ENCODE results near the gene CLCN3.

The CLCN3 gene

DNA sequence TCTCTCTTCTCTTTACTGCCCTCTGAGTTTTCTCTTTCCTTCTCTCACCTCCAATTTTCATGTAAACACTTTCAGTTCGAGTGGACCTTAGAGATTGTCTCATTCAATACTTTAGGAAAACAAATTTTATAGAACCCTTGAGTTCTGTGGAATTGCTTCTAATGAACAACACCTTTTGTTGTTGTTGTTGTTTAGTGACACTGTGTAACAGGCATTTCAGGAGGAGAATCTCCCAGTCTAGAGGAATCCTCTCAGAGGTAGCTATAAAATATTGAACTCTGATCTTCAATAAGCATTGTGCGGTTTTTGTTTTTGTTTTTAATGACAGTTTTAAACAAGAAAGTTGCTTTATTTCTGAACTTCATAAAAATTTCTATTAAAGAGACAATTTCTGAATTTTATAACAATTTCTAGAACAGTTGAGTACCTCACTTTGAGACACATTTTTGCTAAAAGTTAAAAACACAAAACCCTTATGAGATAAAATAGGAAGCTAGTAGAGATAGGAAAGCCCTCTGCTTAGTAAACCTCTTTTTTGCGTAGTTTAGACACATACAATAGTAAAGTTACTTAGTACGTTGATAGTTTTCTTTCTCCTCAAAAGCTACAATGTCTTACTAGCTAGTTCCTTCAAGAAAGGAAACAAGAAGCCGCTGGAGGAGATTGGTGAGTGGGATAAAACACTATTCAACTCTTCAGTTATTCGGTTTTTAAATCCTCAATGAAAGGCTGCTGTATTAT is 38.8 kb downstream of the CLCN3 start:
- Histone ChIP-seq H3K36me3 (ENCODE audit: insufficient read depth, low read length) (no peaks in the 10 kb centered on the region), H3K9me2 (replicated peaks; ENCODE audit: low read depth, low read length) (no peaks in the 10 kb centered on the region), H3K9ac (ENCODE audit: low read depth, low read length, poor library complexity, severe bottlenecking) (peak overlapping the region; percentile 10), H4K20me1 (ENCODE audit: insufficient read depth, low read length, poor library complexity, severe bottlenecking) (no peaks in the 10 kb centered on the region), H3K4me1 (ENCODE audit: insufficient read depth, low read length, poor library complexity, severe bottlenecking) (peaks cover 26% of the 10 kb centered on the region), H3K27me3 (ENCODE audit: insufficient read depth, low read length, poor library complexity, severe bottlenecking) (no peaks in the 10 kb centered on the region), H2AFZ (ENCODE audit: low read length) (no peak overlapping the region), H3K9me3 (ENCODE audit: insufficient read depth, low read depth, low read length) (no peaks in the 10 kb centered on the region), H3K4me2 (ENCODE audit: low read depth, low read length, poor library complexity, severe bottlenecking) (peak overlapping the region; percentile 62), H3K4me3 (ENCODE audit: low read length, poor library complexity, severe bottlenecking) (peak overlapping the region; percentile 51), H3F3A (ENCODE audit: low read depth) (no peaks in the 10 kb centered on the region), H3K79me2 (ENCODE audit: insufficient read depth, low read length) (no peaks in the 10 kb centered on the region)
- TF ChIP-seq, protein P1, sequence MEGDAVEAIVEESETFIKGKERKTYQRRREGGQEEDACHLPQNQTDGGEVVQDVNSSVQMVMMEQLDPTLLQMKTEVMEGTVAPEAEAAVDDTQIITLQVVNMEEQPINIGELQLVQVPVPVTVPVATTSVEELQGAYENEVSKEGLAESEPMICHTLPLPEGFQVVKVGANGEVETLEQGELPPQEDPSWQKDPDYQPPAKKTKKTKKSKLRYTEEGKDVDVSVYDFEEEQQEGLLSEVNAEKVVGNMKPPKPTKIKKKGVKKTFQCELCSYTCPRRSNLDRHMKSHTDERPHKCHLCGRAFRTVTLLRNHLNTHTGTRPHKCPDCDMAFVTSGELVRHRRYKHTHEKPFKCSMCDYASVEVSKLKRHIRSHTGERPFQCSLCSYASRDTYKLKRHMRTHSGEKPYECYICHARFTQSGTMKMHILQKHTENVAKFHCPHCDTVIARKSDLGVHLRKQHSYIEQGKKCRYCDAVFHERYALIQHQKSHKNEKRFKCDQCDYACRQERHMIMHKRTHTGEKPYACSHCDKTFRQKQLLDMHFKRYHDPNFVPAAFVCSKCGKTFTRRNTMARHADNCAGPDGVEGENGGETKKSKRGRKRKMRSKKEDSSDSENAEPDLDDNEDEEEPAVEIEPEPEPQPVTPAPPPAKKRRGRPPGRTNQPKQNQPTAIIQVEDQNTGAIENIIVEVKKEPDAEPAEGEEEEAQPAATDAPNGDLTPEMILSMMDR (conservative IDR thresholded peaks at IDR 0.05; ENCODE audit: low read length), result no peak
- TF ChIP-seq EZH2phosphoT487 (IDR thresholded peaks at IDR 0.05; ENCODE audit: borderline replicate concordance), result no peak

DNA sequence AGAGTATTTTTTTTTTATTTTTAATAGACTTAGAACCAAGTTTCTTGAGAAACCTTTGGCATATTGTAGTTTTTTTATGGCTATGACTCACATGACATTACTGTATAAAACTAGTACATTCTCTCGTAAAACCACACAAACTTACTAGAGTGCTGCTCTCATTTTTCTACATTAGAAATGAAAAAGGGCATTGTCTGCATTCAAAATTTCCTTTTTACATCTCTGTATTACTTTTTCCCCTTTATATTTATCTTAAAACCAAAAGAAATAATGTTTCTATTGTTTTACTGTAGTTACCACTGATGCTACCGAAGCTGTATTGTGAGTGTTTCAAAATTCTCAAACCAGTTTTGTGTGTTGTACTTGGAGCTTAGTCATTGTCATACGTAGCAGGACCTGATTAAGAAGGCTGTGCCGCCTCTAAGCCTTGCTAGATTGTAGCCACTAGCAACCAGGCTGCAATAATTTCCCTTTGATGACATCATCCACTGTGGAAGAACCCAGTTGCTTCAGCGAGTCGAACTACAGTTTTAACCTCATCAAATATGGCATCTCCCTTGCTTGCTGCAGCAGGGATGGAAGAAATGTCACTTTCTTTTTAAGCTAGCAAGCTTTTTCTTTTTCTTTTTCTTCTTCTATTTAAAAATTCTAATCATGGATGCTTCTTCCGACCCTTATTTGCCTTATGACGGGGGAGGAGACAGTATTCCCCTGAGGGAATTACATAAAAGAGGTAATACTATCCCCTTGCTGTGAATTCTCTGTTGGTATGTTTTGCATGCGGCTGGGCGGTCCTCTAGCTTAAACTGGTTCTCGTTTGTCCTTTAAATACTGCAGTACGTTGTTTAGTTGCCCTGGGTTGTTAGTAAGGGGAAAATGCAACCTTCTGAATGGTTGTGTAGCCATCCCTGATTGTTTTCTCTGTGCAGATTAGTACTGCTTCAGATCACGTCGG is 39.6 kb downstream of the CLCN3 start:
- no peaks in the 10 kb centered on the region for H3K9me3 ChIP-seq (ENCODE audit: insufficient read depth, low read depth, low read length)
- H3K4me2 ChIP-seq (ENCODE audit: low read depth, low read length, poor library complexity, severe bottlenecking), result peak overlapping the region; percentile 62
- no peak overlapping the region for H2AFZ ChIP-seq (ENCODE audit: low read length)
- H4K20me1 ChIP-seq (ENCODE audit: insufficient read depth, low read length, poor library complexity, severe bottlenecking), result no peaks in the 10 kb centered on the region
- H3K9ac ChIP-seq (ENCODE audit: low read depth, low read length, poor library complexity, severe bottlenecking), result peak overlapping the region; percentile 18
- TF ChIP-seq EZH2phosphoT487 (IDR thresholded peaks at IDR 0.05; ENCODE audit: borderline replicate concordance), result no peak
- TF ChIP-seq, protein P1 (conservative IDR thresholded peaks at IDR 0.05; ENCODE audit: low read length), result no peak
- no peaks in the 10 kb centered on the region for H3K79me2 ChIP-seq (ENCODE audit: insufficient read depth, low read length)
- no peaks in the 10 kb centered on the region for H3K36me3 ChIP-seq (ENCODE audit: insufficient read depth, low read length)
- H3K4me3 ChIP-seq (ENCODE audit: low read length, poor library complexity, severe bottlenecking), result peak overlapping the region; percentile 51
- no peaks in the 10 kb centered on the region for H3F3A ChIP-seq (ENCODE audit: low read depth)
- no peaks in the 10 kb centered on the region for H3K9me2 ChIP-seq (replicated peaks; ENCODE audit: low read depth, low read length)
- H3K27me3 ChIP-seq (ENCODE audit: insufficient read depth, low read length, poor library complexity, severe bottlenecking), result no peaks in the 10 kb centered on the region
- peaks cover 34% of the 10 kb centered on the region for H3K4me1 ChIP-seq (ENCODE audit: insufficient read depth, low read length, poor library complexity, severe bottlenecking)

DNA sequence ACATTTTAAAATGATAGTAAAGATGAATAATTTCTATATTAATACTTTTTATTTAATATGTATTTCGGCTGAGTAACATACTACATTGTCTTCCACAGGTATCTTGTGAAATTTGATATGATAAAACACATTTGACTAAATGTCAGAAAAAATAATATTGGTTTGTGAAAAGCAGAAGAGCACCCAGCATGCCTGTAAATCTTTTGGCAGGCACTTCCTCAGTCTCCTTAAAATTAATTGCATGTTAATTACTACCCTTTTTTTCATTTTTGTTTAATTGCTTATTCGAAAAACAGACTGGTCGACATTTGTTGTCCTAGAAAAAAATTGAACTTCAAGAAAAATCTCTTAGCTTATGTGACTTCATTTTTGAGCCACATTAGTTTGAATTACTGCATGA is 40.6 kb downstream of the CLCN3 start:
- H3K4me1 ChIP-seq (ENCODE audit: insufficient read depth, low read length, poor library complexity, severe bottlenecking), result peaks cover 42% of the 10 kb centered on the region
- TF ChIP-seq, protein P1 (conservative IDR thresholded peaks at IDR 0.05; ENCODE audit: low read length), result no peak
- TF ChIP-seq EZH2phosphoT487 (IDR thresholded peaks at IDR 0.05; ENCODE audit: borderline replicate concordance), result no peak
- peaks cover 4% of the 10 kb centered on the region; the same call in 1 of the 2 replicates for H3F3A ChIP-seq (ENCODE audit: low read depth)
- no peak overlapping the region for H3K9ac ChIP-seq (ENCODE audit: low read depth, low read length, poor library complexity, severe bottlenecking)
- H3K4me3 ChIP-seq (ENCODE audit: low read length, poor library complexity, severe bottlenecking), result no peak overlapping the region
- H4K20me1 ChIP-seq (ENCODE audit: insufficient read depth, low read length, poor library complexity, severe bottlenecking), result no peaks in the 10 kb centered on the region
- H3K36me3 ChIP-seq (ENCODE audit: insufficient read depth, low read length), result no peaks in the 10 kb centered on the region
- H3K79me2 ChIP-seq (ENCODE audit: insufficient read depth, low read length), result no peaks in the 10 kb centered on the region
- H3K4me2 ChIP-seq (ENCODE audit: low read depth, low read length, poor library complexity, severe bottlenecking), result no peak overlapping the region
- H3K9me2 ChIP-seq (replicated peaks; ENCODE audit: low read depth, low read length), result no peaks in the 10 kb centered on the region
- H3K27me3 ChIP-seq (ENCODE audit: insufficient read depth, low read length, poor library complexity, severe bottlenecking), result no peaks in the 10 kb centered on the region
- H2AFZ ChIP-seq (ENCODE audit: low read length), result no peak overlapping the region
- H3K9me3 ChIP-seq (ENCODE audit: insufficient read depth, low read depth, low read length), result no peaks in the 10 kb centered on the region

All from Loucy (cell line).